Stromal cell of bone marrow (primary cell): ENCODE measurements around the gene KIFBP.

Source experiments
- DNase-seq: peaks from one replicate; pipeline ENCODE4 v3.0.0-alpha.2; 2012; ENCODE audit warnings: low read depth

The KIFBP gene

DNA sequence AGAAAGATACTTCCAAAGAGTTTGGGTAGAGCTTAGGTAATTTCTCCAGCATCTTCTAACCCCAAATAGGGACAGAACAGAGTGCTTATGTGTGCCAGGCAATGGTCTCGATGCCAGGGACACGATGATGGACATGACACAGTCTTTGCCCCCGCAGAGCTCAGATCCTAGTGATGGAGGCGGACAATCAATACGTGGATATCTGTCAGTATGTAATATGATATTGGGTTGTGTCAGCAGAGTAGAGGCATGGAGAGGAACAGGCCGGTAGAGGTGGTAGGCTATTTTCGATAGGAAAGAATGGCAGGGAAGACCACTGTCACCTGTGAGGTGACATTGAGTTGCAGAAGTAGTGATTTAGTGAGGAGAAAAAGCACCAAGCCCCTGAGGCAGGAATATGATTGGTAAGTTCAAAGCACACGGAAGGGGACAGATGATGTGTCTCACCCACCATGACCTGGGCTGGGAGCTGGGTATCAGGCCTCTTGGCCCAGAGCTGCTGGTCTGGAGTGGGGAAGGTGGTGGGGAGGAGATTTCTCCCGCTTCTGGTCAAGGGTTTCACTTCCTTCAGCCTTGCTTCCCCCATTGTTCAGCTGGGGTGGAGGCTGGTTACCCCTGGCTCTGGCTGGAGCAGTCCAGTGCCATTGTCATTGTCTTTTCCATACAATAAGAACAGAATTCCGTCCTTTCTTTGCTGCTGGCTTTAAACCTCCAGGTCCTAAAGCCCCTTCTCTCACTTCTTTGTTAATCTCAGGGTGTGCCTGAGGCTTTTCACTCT, 63.3 kb downstream of the KIFBP start:
- DNase-seq, result no peak

GRCh38 chr10:69052736-69053135, 64.1 kb downstream of the KIFBP start:
- no peak for DNase-seq

GRCh38 chr10:69055241-69055640, 66.6 kb downstream of the KIFBP start:
- DNase-seq, result no peak

- DNase-seq, result no peak
Observed at GRCh38 chr10:69056129-69056528, 67.5 kb downstream of the KIFBP start.

DNA sequence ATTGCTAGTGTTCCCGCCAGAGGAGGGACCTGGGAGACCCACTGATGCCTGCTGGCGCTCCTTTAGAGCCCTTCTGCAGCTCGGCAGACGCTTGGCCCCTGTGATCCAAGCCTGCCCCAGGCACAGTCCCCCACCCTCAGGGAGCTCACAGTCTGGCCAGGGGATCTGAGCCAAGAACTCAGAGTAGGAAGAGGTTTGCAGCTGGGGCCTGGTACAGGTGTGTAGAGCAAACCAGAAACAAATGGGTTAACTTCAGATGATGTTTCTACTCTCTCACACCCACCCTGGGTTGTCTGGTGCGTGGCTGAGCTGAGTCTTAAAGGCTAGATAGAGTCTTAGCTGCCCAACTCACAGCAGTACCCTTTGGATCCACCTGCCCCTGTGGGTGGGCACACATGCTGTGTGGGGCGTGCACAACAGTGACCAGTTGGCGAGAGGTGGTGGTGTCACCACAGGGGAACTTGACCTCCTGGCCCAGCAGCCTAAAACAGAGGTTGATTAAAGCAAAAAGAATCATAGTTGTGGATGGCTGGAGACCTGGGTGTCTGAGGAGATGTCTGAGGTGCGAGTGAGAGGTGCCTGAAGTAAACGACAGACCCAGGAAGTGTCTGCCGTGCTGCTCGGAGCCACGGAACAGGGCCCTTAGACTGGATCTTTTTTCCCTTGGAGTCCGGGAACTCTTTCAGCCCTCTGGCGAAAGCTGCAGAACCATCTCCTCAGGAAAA, 68.1 kb downstream of the KIFBP start:
- DNase-seq, result no peak

GRCh38 chr10:69057261-69057950, 68.8 kb downstream of the KIFBP start:
- DNase-seq, result no peak

- DNase-seq, result no peak
Observed at GRCh38 chr10:69057951-69058297, 69.3 kb downstream of the KIFBP start.

DNA sequence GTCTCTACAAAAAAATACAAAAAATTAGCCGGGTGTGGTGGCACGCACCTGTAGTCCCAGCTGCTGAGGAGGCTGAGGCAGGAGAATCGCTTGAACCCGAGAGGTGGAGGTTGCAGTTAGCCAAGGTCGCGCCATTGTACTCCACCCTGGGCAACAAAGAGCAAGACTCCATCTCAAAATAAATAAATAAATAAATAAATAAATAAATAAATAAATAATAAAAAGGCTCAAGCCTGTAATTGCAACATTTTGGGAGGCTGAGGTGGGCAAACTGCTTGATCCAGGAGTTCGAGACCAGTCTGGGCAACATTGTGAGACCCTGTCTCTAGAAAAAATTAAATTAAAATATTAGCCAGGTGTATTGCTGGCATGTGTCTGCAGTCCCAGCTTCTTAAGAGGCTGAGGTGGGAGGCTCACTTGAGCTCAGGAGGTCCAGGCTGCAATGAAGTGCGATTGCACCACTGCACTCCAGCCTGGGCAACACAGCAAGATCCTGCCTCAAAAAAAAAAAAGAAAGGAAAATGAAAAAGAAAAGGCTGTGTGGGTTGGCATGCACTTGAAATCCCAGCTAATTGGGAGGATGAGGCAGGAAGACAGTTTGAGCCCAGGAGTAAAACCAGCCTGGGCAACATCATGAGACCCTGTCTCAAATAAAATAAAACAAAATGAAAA, 71.7 kb downstream of the KIFBP start:
- no peak for DNase-seq

GRCh38 chr10:69061305-69062161, 72.9 kb downstream of the KIFBP start:
- DNase-seq, result peak; percentile 98

DNA sequence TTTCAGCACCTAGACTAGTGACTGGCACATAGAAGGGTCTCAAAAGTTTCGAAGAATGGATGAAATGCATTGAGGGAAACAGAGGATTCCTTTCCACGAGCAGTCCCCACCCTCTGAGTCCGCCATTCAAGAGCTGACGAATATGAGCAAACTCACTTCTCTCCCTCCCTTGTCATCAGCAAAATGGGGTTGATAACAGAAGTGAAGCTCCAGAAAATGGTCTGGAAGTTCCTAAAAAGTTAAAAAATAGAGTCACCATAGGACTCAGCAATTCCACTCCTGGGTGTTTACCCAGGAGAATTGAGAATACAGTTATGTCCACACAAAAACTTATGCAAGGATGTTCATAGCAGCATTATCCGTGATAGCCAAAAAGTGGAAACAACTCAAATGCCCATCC, 74.3 kb downstream of the KIFBP start:
- no peak for DNase-seq

- DNase-seq, result no peak
Observed at GRCh38 chr10:69064762-69065328, 76.2 kb downstream of the KIFBP start.

- DNase-seq, result peak; percentile 87
Observed at GRCh38 chr10:69065406-69066361, 77.1 kb downstream of the KIFBP start.
